Measurements from ENCODE around the gene VGF. TPM values are rescaled to one million over a fixed set of nuclear protein-coding genes. Genes with fewer than 3 reads are reported as not detected.

The VGF gene
- total RNA-seq, 1 donor from 2014 or later: 0.96 TPM

- TF ChIP-seq CTCF (IDR thresholded peaks at IDR 0.05; ENCODE audit: unreplicated experiment): no peak
- no peak overlapping the region for H3K4me3 Mint-ChIP-seq (ENCODE audit: low read depth)
These were observed 10.3 kb upstream of the VGF start for GRCh38 chr7:101175664-101176063.

GRCh38 chr7:101174322-101174854 lies 9.0 kb upstream of the VGF start:
- Mint-ChIP-seq H3K4me1 (ENCODE audit: low read depth) (peaks cover 4% of the 10 kb centered on the region), H3K4me3 (ENCODE audit: low read depth) (no peak overlapping the region), H3K27me3 (peaks cover 94% of the 10 kb centered on the region), H3K36me3 (ENCODE audit: insufficient read depth) (peaks cover 1% of the 10 kb centered on the region), H3K27ac (no peak overlapping the region), H3K9me3 (ENCODE audit: low read depth) (no peaks in the 10 kb centered on the region)
- TF ChIP-seq CTCF (IDR thresholded peaks at IDR 0.05; ENCODE audit: unreplicated experiment): no peak
- no peak for DNase-seq (ENCODE audit: low spot score, unreplicated experiment)

More at GRCh38 chr7:101175664-101176063, 10.3 kb upstream of the VGF start:
- Mint-ChIP-seq H3K4me1 (ENCODE audit: low read depth) (peaks cover 2% of the 10 kb centered on the region), H3K27me3 (peaks cover 89% of the 10 kb centered on the region), H3K27ac (no peak overlapping the region), H3K36me3 (ENCODE audit: insufficient read depth) (peaks cover 1% of the 10 kb centered on the region), H3K9me3 (ENCODE audit: low read depth) (no peaks in the 10 kb centered on the region)
- DNase-seq (ENCODE audit: low spot score, unreplicated experiment): no peak

- no peak for DNase-seq (ENCODE audit: low spot score, unreplicated experiment)
- TF ChIP-seq CTCF (IDR thresholded peaks at IDR 0.05; ENCODE audit: unreplicated experiment): no peak
- H3K4me3 Mint-ChIP-seq (ENCODE audit: low read depth): no peak overlapping the region
- no peak overlapping the region for H3K27ac Mint-ChIP-seq
- peaks cover 94% of the 10 kb centered on the region for H3K27me3 Mint-ChIP-seq
- peaks cover 1% of the 10 kb centered on the region for H3K36me3 Mint-ChIP-seq (ENCODE audit: insufficient read depth)
- H3K9me3 Mint-ChIP-seq (ENCODE audit: low read depth): no peaks in the 10 kb centered on the region
- H3K4me1 Mint-ChIP-seq (ENCODE audit: low read depth): peaks cover 2% of the 10 kb centered on the region
These were observed 8.4 kb upstream of the VGF start for GRCh38 chr7:101173752-101174244.

- Mint-ChIP-seq H3K4me1 (ENCODE audit: low read depth) (peaks cover 2% of the 10 kb centered on the region), H3K36me3 (ENCODE audit: insufficient read depth) (peaks cover 1% of the 10 kb centered on the region), H3K27me3 (peaks cover 95% of the 10 kb centered on the region), H3K9me3 (ENCODE audit: low read depth) (no peaks in the 10 kb centered on the region), H3K4me3 (ENCODE audit: low read depth) (no peak overlapping the region), H3K27ac (no peak overlapping the region)
- no peak for DNase-seq (ENCODE audit: low spot score, unreplicated experiment)
- TF ChIP-seq CTCF (IDR thresholded peaks at IDR 0.05; ENCODE audit: unreplicated experiment): no peak
These were observed 7.7 kb upstream of the VGF start for GRCh38 chr7:101172854-101173751.

GRCh38 chr7:101172005-101172853 lies 6.9 kb upstream of the VGF start:
- H3K36me3 Mint-ChIP-seq (ENCODE audit: insufficient read depth): peaks cover 1% of the 10 kb centered on the region
- no peak for DNase-seq (ENCODE audit: low spot score, unreplicated experiment)
- peaks cover 2% of the 10 kb centered on the region for H3K4me1 Mint-ChIP-seq (ENCODE audit: low read depth)
- H3K4me3 Mint-ChIP-seq (ENCODE audit: low read depth): no peak overlapping the region
- H3K27me3 Mint-ChIP-seq: peaks cover 95% of the 10 kb centered on the region
- TF ChIP-seq CTCF (IDR thresholded peaks at IDR 0.05; ENCODE audit: unreplicated experiment): no peak
- no peaks in the 10 kb centered on the region for H3K9me3 Mint-ChIP-seq (ENCODE audit: low read depth)
- H3K27ac Mint-ChIP-seq: no peak overlapping the region

All from progenitor cell of endocrine pancreas (in vitro differentiated cells).